ENCODE results near the gene MGLL.

Gene MGLL

DNA sequence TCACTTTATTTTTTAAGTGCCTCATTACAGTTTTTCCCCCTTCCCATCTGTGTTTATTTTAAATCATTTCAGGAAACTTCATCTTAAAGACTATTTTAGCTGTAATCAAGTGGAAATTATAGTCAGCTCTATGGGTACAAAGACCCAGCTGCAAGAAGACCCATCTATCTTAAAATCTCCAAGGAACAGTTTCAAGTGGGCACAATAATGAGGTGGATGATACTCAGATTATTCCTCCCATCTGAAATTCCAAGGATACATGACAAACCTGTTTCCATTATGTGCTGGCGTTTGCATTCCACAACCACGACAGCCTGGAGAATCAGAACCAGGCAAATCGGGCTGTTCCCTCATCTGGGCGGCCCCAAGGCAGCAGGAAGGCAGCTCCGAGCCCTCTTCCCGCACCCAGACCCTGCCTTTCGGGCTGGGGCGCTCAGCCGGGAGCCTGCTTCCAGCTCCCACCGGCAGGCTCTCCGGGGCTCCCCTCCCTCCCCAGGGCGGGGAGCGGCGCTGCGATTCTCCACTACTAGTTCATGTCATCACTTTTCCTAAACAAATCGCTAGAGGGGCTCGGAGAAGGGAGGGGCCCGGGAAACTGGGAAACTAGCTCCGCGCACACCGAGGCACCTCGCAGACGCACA, at the start of gene MGLL:
TSS of gene MGLL (minus strand) at position 475 of the 641 bp plus-strand sequence. CDS start at position 278, 197 bp downstream.
- peaks cover 37% of the 10 kb centered on the region for H3K4me1 ChIP-seq (ENCODE audit: low read length)
- peak within 1 kb of the TSS; percentile 85 for H3K27ac ChIP-seq (ENCODE audit: low read length)
- TF ChIP-seq EZH2phosphoT487 (IDR thresholded peaks at IDR 0.05; ENCODE audit: low read depth): no peak
- TF ChIP-seq, protein P1, sequence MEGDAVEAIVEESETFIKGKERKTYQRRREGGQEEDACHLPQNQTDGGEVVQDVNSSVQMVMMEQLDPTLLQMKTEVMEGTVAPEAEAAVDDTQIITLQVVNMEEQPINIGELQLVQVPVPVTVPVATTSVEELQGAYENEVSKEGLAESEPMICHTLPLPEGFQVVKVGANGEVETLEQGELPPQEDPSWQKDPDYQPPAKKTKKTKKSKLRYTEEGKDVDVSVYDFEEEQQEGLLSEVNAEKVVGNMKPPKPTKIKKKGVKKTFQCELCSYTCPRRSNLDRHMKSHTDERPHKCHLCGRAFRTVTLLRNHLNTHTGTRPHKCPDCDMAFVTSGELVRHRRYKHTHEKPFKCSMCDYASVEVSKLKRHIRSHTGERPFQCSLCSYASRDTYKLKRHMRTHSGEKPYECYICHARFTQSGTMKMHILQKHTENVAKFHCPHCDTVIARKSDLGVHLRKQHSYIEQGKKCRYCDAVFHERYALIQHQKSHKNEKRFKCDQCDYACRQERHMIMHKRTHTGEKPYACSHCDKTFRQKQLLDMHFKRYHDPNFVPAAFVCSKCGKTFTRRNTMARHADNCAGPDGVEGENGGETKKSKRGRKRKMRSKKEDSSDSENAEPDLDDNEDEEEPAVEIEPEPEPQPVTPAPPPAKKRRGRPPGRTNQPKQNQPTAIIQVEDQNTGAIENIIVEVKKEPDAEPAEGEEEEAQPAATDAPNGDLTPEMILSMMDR (IDR thresholded peaks at IDR 0.05; ENCODE audit: low read depth, low read length): 0 out of 2 replicates have a peak, but pooled peaks have one; percentile 5
- H3K4me2 ChIP-seq (ENCODE audit: low read length): peak within 1 kb of the TSS; percentile 96
- H3K27me3 ChIP-seq (ENCODE audit: low read depth, low read length): no peaks in the 10 kb centered on the region
- H3K79me2 ChIP-seq (ENCODE audit: low read length): peaks cover 55% of the 10 kb centered on the region
- peak within 1 kb of the TSS; percentile 91 for H3K9ac ChIP-seq (ENCODE audit: low read length)
- H2AFZ ChIP-seq (ENCODE audit: low read depth, low read length): peak within 1 kb of the TSS; percentile 60; the same call in 1 of the 2 replicates
- H4K20me1 ChIP-seq (ENCODE audit: insufficient read depth, low read length): no peaks in the 10 kb centered on the region
- no peaks in the 10 kb centered on the region for H3K9me3 ChIP-seq (ENCODE audit: insufficient read depth, low read length)
- H3K36me3 ChIP-seq (replicated peaks; ENCODE audit: low read depth, low read length): peaks cover 37% of the 10 kb centered on the region
- H3K4me3 ChIP-seq (ENCODE audit: low read length): peak within 1 kb of the TSS; percentile 83

DNA sequence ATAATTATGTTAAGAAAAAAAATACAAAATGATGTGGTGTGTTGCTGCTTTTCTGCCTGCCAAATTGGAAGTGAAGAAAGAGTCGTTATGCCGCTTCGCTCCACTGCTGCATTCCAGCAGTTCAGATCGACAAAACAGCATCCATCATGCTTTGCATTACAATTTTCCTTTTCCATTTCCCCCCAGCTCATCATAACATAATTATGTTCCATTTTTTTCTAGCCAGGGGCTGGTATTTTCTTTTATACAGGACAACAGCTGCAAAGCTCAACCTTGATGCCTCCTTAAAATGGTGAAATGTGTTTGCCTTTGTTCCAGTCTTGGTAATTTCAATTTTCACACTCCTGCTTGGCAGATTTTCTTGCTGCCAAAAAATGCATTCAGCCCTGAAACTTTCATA, 47.8 kb upstream of the MGLL start:
- TF ChIP-seq, protein P1 (IDR thresholded peaks at IDR 0.05; ENCODE audit: low read depth, low read length): no peak
- no peak for TF ChIP-seq EZH2phosphoT487 (IDR thresholded peaks at IDR 0.05; ENCODE audit: low read depth)
- Histone ChIP-seq H3K27ac (ENCODE audit: low read length) (no peak overlapping the region), H4K20me1 (ENCODE audit: insufficient read depth, low read length) (no peaks in the 10 kb centered on the region), H3K9ac (ENCODE audit: low read length) (no peak overlapping the region), H3K4me3 (ENCODE audit: low read length) (no peak overlapping the region), H3K9me3 (ENCODE audit: insufficient read depth, low read length) (no peaks in the 10 kb centered on the region), H3K36me3 (replicated peaks; ENCODE audit: low read depth, low read length) (no peaks in the 10 kb centered on the region), H2AFZ (ENCODE audit: low read depth, low read length) (no peak overlapping the region), H3K79me2 (ENCODE audit: low read length) (no peaks in the 10 kb centered on the region), H3K27me3 (ENCODE audit: low read depth, low read length) (no peaks in the 10 kb centered on the region), H3K4me1 (ENCODE audit: low read length) (peaks cover 6% of the 10 kb centered on the region), H3K4me2 (ENCODE audit: low read length) (no peak overlapping the region)

DNA sequence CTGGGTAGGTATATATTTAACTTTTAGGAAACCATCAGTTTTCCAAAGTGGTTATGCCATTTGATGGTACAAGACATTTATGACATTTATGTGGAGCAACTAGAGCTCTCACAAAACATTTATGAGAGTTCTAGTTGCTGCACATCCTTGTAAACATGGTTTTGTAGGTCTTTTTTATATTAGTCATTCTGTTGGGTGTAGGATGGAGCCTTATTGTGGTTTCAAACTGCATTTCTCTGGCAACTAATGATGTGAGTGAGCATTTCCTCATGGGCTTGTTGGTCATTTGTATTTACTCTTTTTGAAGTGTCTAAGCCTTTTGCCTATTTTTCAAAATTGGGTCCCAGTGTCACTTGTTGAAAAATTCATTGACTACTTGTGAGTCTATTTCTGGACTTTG, 45.7 kb upstream of the MGLL start:
- no peaks in the 10 kb centered on the region for H4K20me1 ChIP-seq (ENCODE audit: insufficient read depth, low read length)
- H3K27ac ChIP-seq (ENCODE audit: low read length): no peak overlapping the region
- no peaks in the 10 kb centered on the region for H3K9me3 ChIP-seq (ENCODE audit: insufficient read depth, low read length)
- no peaks in the 10 kb centered on the region for H3K36me3 ChIP-seq (replicated peaks; ENCODE audit: low read depth, low read length)
- no peak overlapping the region for H3K4me3 ChIP-seq (ENCODE audit: low read length)
- H3K79me2 ChIP-seq (ENCODE audit: low read length): no peaks in the 10 kb centered on the region
- no peak overlapping the region for H3K9ac ChIP-seq (ENCODE audit: low read length)
- no peaks in the 10 kb centered on the region for H3K27me3 ChIP-seq (ENCODE audit: low read depth, low read length)
- no peak overlapping the region for H2AFZ ChIP-seq (ENCODE audit: low read depth, low read length)
- no peak overlapping the region for H3K4me2 ChIP-seq (ENCODE audit: low read length)
- H3K4me1 ChIP-seq (ENCODE audit: low read length): peaks cover 15% of the 10 kb centered on the region
- no peak for TF ChIP-seq EZH2phosphoT487 (IDR thresholded peaks at IDR 0.05; ENCODE audit: low read depth)
- TF ChIP-seq, protein P1 (IDR thresholded peaks at IDR 0.05; ENCODE audit: low read depth, low read length): no peak

DNA sequence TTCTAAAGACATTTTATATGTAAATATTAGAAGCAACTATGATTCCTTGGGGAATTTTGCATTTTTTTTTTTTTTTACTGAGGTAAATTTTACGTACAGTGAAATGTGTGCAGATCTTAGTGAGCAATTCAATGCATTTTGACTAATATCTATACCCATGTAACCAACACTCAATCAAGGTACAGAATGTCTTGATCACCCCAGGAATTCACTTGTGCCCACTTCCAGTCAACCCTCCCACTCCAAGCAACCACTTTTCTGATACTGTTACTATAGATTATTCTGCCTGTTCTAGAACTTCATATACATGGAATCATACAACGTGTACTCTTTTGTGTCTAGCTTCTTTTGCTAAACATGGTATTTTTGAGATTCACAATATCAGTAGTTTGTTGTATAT, 45.1 kb upstream of the MGLL start:
- no peaks in the 10 kb centered on the region for H4K20me1 ChIP-seq (ENCODE audit: insufficient read depth, low read length)
- H3K4me3 ChIP-seq (ENCODE audit: low read length): no peak overlapping the region
- H3K27me3 ChIP-seq (ENCODE audit: low read depth, low read length): no peaks in the 10 kb centered on the region
- H3K9ac ChIP-seq (ENCODE audit: low read length): no peak overlapping the region
- no peak overlapping the region for H3K4me2 ChIP-seq (ENCODE audit: low read length)
- H3K27ac ChIP-seq (ENCODE audit: low read length): no peak overlapping the region
- no peaks in the 10 kb centered on the region for H3K79me2 ChIP-seq (ENCODE audit: low read length)
- H3K4me1 ChIP-seq (ENCODE audit: low read length): peaks cover 15% of the 10 kb centered on the region
- no peak overlapping the region for H2AFZ ChIP-seq (ENCODE audit: low read depth, low read length)
- TF ChIP-seq EZH2phosphoT487 (IDR thresholded peaks at IDR 0.05; ENCODE audit: low read depth): no peak
- TF ChIP-seq, protein P1 (IDR thresholded peaks at IDR 0.05; ENCODE audit: low read depth, low read length): no peak
- H3K9me3 ChIP-seq (ENCODE audit: insufficient read depth, low read length): no peaks in the 10 kb centered on the region
- no peaks in the 10 kb centered on the region for H3K36me3 ChIP-seq (replicated peaks; ENCODE audit: low read depth, low read length)

All from OCI-LY3 (cell line).